ENCODE results near the gene MAPK12.

DNA sequence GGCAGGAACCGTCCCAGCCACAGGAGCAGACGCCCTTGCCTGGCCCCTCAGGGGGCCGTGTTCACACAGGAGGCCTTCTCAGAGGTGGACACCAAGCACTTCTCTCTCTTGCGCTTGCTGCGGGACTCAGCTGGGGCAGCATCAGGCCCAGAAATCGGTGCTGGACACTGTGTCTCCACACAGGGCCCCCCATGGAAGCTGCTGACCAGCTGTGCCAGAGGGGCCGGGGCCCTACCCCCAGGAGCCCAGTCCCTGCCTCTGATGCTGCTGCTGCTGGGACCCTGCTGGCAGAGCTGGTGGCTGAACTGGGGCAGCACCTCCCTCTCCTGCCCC is 42.0 kb upstream of the MAPK12 start:
- TF ChIP-seq, protein P1, sequence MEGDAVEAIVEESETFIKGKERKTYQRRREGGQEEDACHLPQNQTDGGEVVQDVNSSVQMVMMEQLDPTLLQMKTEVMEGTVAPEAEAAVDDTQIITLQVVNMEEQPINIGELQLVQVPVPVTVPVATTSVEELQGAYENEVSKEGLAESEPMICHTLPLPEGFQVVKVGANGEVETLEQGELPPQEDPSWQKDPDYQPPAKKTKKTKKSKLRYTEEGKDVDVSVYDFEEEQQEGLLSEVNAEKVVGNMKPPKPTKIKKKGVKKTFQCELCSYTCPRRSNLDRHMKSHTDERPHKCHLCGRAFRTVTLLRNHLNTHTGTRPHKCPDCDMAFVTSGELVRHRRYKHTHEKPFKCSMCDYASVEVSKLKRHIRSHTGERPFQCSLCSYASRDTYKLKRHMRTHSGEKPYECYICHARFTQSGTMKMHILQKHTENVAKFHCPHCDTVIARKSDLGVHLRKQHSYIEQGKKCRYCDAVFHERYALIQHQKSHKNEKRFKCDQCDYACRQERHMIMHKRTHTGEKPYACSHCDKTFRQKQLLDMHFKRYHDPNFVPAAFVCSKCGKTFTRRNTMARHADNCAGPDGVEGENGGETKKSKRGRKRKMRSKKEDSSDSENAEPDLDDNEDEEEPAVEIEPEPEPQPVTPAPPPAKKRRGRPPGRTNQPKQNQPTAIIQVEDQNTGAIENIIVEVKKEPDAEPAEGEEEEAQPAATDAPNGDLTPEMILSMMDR (IDR thresholded peaks at IDR 0.05) = no peak
- TF ChIP-seq POLR2AphosphoS5 (IDR thresholded peaks at IDR 0.05) = no peak
